Activated CD4-positive, alpha-beta T cell treated with anti-CD3 and anti-CD28 coated beads, Interleukin-2, amount 10 ng/mL, durations not matched to agents 7 days and 5 days (primary cell): ENCODE measurements around the gene C19orf25. TPM values are rescaled to one million over a fixed set of nuclear protein-coding genes. Genes with fewer than 3 reads are reported as not detected.

Source experiments
- CTCF ChIA-PET: fragments of 350-600 bp; sonication (Branson Sonifier 250); formaldehyde crosslinking; loops from one replicate; lab custom pipeline; 2021; ENCODE audit warnings: antibody characterized with exemption; lab: Charles Lee
- POLR2A ChIA-PET: fragments of 350-600 bp; sonication (Branson Sonifier 250); formaldehyde crosslinking; loops from one replicate; lab custom pipeline; 2021; ENCODE audit warnings: antibody characterized with exemption; lab: Charles Lee
- DNase-seq: peaks from one replicate; pipeline ENCODE4 v3.0.0-alpha.2; 2020
- H3K27ac Mint-ChIP-seq: one replicate; pipeline ENCODE4 v1.8.0; 2021; ENCODE audit warnings: mild to moderate bottlenecking, moderate library complexity, mixed read lengths
- H3K27me3 Mint-ChIP-seq: one replicate; pipeline ENCODE4 v1.8.0; 2021; ENCODE audit warnings: mixed read lengths
- H3K36me3 Mint-ChIP-seq: one replicate; pipeline ENCODE4 v1.8.0; 2021; ENCODE audit warnings: low read depth, mixed read lengths
- H3K4me1 Mint-ChIP-seq: one replicate; pipeline ENCODE4 v1.8.0; 2021; ENCODE audit warnings: mixed read lengths
- H3K4me3 Mint-ChIP-seq: one replicate; pipeline ENCODE4 v1.8.0; 2021; ENCODE audit warnings: mild to moderate bottlenecking, moderate library complexity, mixed read lengths
- H3K9me3 Mint-ChIP-seq: one replicate; pipeline ENCODE4 v1.8.0; 2021; ENCODE audit warnings: mixed read lengths
- total RNA-seq, 2 experiments: library from RNA; stranded (reverse); gene quantifications; one replicate each; pipeline ENCODE4 v1.2.3, GENCODE V29; 2021

The C19orf25 gene
- total RNA-seq, 2 experiments from 2014 or later = 33.2 to 40.7 TPM

GRCh38 chr19:1457031-1457739 is 21.8 kb downstream of the C19orf25 start:
- CTCF ChIA-PET = interaction anchor here (1.5 to 1.6 kb wide), 2 partner anchors 15 to 134 kb away, joined by 4 read pairs; no protein-coding TSS in a partner anchor
- Mint-ChIP-seq H3K36me3 (peaks cover 4% of the 10 kb centered on the region), H3K27me3 (peaks cover 34% of the 10 kb centered on the region), H3K4me1 (peaks cover 9% of the 10 kb centered on the region), H3K9me3 (no peaks in the 10 kb centered on the region), H3K27ac (no peak overlapping the region), H3K4me3 (no peak overlapping the region)
- POLR2A ChIA-PET = interaction anchor here (0.9 kb wide), 1 partner anchor 12 kb away, joined by 3 read pairs; no protein-coding TSS in a partner anchor
- no peak for DNase-seq

- Mint-ChIP-seq H3K9me3 (no peaks in the 10 kb centered on the region), H3K36me3 (peaks cover 4% of the 10 kb centered on the region), H3K27me3 (peaks cover 38% of the 10 kb centered on the region), H3K4me3 (no peak overlapping the region), H3K27ac (no peak overlapping the region), H3K4me1 (peaks cover 9% of the 10 kb centered on the region)
- CTCF ChIA-PET = interaction anchor here (1.1 to 1.8 kb wide), 4 partner anchors 15 to 135 kb away, joined by 3 to 6 read pairs (median 4); no protein-coding TSS in a partner anchor
- DNase-seq = no peak
- POLR2A ChIA-PET = no interaction called here
Measured at GRCh38 chr19:1456121-1456900, 22.7 kb downstream of the C19orf25 start.

DNA sequence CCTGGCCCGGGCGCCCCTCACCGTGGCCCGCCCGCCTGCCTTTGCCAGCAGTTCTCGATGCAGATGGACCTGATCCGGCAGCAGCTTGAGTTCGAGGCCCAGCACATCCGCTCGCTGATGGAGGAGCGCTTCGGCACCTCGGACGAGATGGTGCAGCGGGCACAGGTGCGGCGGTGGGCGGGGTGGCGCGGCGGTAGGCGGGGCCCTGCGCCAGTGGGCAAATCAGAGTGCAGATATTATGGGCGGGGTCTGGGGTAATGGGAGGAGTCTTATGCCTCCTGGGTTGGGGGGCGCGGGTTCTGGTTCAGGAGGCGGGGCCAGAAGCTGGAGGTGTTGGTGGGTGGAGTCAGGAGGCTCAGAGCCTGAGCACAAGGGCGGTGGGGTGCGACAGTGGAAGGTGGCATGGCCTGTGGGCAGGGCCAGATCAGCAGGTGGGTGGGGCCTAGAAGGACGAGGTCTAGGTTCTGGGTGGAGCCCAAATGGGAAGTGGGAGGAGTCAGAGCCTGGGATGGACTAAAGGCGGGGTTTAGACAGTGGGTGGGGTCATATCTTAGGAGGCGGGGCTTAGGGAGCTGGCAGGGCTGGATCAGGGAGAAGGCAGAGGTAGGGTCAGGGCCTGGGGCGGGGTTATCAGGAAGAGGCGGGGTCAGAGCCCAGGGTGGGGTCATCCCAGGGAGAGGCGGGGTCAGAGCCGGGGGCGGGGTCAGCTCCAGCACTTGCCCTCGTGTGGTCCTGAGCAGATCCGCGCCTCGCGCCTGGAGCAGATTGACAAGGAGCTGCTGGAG is 23.5 kb downstream of the C19orf25 start:
- Mint-ChIP-seq H3K27ac (no peak overlapping the region), H3K4me3 (no peak overlapping the region), H3K4me1 (peaks cover 11% of the 10 kb centered on the region), H3K9me3 (no peaks in the 10 kb centered on the region), H3K27me3 (peaks cover 46% of the 10 kb centered on the region), H3K36me3 (peaks cover 4% of the 10 kb centered on the region)
- ChIA-PET CTCF (interaction anchor here (1.1 to 2.9 kb wide), 5 partner anchors 11 to 19 kb away, joined by 3 to 20 read pairs (median 5); no protein-coding TSS in a partner anchor), POLR2A (no interaction called here)
- DNase-seq = peak; percentile 63

DNA sequence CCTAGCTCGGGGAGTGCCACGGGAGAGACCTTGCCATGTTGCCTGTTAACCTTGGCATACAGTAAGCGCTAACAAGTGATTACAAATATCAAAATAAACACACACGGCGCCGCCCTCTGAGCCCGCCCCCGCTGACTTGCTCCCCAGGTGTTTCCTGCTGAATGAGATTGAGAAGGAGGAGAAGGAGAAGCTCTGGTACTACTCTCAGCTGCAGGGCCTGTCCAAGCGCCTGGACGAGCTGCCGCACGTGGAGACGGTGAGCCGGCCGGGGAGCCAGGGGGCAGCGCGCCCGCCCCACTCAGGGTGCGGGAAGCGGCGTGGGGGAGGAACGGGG is 24.0 kb downstream of the C19orf25 start:
- Mint-ChIP-seq H3K36me3 (peaks cover 4% of the 10 kb centered on the region), H3K27me3 (peaks cover 49% of the 10 kb centered on the region), H3K27ac (no peak overlapping the region), H3K9me3 (no peaks in the 10 kb centered on the region), H3K4me3 (no peak overlapping the region), H3K4me1 (peaks cover 14% of the 10 kb centered on the region)
- DNase-seq = no peak
- CTCF ChIA-PET = interaction anchor here (1.1 to 2.9 kb wide), 4 partner anchors 10 to 16 kb away, joined by 3 to 20 read pairs (median 6); no protein-coding TSS in a partner anchor
- POLR2A ChIA-PET = no interaction called here

- Mint-ChIP-seq H3K9me3 (no peaks in the 10 kb centered on the region), H3K4me3 (no peak overlapping the region), H3K27me3 (peaks cover 56% of the 10 kb centered on the region), H3K36me3 (peaks cover 4% of the 10 kb centered on the region), H3K4me1 (peaks cover 17% of the 10 kb centered on the region), H3K27ac (no peak overlapping the region)
- CTCF ChIA-PET = interaction anchor here (0.6 to 2.9 kb wide), 4 partner anchors 9 to 426 kb away, joined by 3 to 20 read pairs (median 3); no protein-coding TSS in a partner anchor
- POLR2A ChIA-PET = no interaction called here
- DNase-seq = no peak
Measured at GRCh38 chr19:1453525-1454364, 25.3 kb downstream of the C19orf25 start.

DNA sequence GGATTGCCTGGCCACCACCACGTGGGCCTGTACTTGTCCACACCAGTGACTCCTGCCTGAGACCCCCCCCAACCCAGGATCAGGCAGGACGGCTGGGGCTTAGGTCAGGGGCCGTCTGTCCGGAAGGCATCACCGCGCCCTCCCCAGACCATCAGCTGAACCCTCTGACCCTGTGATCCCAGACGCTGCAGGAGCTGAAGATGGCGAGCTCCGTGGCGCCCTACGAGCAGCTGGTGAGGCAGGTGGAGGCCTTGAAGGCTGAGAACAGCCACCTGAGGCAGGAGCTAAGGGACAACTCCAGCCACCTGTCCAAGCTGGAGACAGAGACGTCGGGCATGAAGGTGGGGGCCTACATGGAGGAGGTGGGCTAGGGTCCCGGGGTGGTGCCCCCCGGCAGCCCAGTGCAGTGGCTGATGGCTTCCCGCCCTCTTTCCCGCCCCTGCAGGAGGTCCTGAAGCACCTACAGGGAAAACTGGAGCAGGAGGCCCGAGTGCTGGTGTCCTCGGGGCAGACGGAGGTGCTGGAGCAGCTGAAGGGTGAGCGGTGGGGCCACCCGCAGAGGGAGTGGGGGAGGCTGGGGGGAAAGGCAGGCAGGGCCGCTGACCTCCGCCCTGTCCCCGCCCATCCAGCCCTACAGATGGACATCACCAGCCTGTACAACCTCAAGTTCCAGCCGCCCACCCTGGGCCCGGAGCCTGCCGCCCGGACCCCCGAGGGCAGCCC is 26.1 kb downstream of the C19orf25 start:
- no peak for DNase-seq
- Mint-ChIP-seq H3K36me3 (peaks cover 4% of the 10 kb centered on the region), H3K27ac (no peak overlapping the region), H3K27me3 (peaks cover 55% of the 10 kb centered on the region), H3K4me3 (no peak overlapping the region), H3K9me3 (no peaks in the 10 kb centered on the region), H3K4me1 (peaks cover 17% of the 10 kb centered on the region)
- CTCF ChIA-PET = interaction anchor here (0.6 to 2.9 kb wide), 5 partner anchors 8 to 442 kb away, joined by 3 to 20 read pairs (median 3); no protein-coding TSS in a partner anchor
- POLR2A ChIA-PET = no interaction called here

DNA sequence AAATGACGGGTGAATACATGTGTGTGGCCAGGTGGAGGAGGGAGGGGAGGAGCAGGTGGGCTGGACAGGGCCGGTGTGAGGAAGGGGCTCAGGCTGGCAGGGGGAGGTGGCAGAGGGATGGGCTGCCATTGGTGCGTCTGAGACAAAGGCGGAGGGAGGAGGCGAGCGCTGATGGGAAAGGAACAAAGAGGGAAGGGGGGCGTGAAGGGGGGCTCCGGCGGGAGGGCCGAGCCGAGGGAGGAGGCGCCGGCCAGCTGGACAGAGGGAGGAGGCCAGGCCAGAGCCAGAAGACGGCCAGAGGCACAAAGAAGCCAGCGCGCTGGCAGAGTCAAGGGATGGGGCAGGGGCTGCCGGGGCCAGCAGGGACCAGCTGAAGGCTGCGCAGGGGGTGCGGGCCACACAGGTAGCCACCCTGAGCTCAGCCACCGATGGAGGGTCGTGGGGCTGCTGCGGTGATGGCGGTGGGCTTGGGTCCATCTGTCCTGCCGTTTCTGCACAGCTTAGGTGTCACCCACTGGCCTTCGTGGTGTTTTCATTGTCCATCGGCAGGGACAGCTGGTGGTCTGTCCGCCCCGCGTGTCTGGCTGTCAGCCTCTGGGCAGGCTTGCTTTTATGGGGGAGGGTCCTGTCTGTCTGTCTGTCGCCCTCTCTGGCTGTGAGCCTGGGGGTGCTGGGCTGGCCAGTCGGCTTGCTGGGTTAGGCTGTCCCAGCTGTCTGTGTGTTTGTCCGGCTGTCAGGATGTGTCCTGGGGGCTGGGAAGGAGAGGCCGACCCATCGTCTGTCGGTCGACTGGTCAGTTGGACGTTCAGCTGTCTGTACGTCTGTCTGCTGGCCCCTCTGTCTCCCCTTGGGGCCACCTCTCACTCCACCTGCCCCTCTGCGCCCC is 26.9 kb downstream of the C19orf25 start:
- H3K36me3 Mint-ChIP-seq = peaks cover 5% of the 10 kb centered on the region
- H3K27ac Mint-ChIP-seq = no peak overlapping the region
- ChIA-PET POLR2A (no interaction called here), CTCF (interaction anchor here (0.6 to 1.0 kb wide), 4 partner anchors 9 to 443 kb away, joined by 3 read pairs; no protein-coding TSS in a partner anchor)
- peaks cover 57% of the 10 kb centered on the region for H3K27me3 Mint-ChIP-seq
- H3K4me3 Mint-ChIP-seq = no peak overlapping the region
- no peak for DNase-seq
- peaks cover 19% of the 10 kb centered on the region for H3K4me1 Mint-ChIP-seq
- H3K9me3 Mint-ChIP-seq = no peaks in the 10 kb centered on the region

DNA sequence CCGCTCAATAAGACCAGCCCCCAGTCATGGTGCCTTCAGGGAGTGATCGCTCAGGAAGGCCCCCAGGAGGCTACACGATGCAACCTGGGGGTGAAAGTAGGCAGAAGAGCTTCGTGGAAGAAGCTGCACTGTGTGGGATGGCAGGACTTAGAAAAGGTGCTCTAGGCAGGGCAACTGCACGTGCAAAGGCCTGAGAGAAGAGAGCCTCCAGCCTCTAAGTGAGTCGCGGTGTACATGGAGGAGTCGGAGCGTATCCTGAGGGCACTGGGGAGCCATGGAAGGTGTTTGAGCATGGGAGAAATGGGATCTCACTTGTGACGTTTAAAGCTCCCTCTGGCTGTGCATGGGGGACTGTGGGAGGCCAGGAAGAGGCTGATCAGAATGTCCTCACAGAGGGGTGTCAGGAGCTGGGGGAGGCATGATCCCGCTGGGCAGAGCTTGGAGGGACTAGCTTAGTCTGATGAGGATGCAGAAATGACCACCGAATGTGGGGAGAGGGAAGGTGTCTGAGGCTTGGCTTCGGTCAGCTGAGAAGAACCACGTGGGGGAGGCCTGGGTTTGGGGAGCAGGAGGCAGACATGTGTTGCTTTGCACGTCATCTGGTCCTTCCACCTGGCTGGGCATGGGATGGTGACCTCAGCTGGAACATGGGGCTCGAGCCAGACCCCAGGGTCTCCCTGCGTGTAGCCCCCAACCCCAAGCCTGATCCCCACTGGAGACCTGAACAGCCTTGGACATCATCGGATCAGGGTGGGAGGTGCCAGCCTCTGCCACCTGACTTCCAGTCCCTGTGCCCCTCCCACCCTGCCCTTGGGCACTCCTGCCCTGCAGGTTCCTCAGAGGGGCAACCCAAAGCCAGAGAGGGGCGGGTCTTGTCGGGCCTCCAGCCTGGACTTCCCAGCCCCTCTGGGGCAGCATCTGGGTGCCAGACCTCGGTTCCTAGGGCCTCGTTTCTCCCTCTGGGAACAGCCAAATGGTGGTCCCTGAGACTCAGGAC is 28.0 kb downstream of the C19orf25 start:
- H3K4me1 Mint-ChIP-seq = peaks cover 21% of the 10 kb centered on the region
- no peak for DNase-seq
- POLR2A ChIA-PET = no interaction called here
- peaks cover 5% of the 10 kb centered on the region for H3K36me3 Mint-ChIP-seq
- H3K27ac Mint-ChIP-seq = no peak overlapping the region
- peaks cover 58% of the 10 kb centered on the region for H3K27me3 Mint-ChIP-seq
- H3K4me3 Mint-ChIP-seq = no peak overlapping the region
- H3K9me3 Mint-ChIP-seq = no peaks in the 10 kb centered on the region
- CTCF ChIA-PET = interaction anchor here (1.1 kb wide), 2 partner anchors 15 to 184 kb away, joined by 3 read pairs; no protein-coding TSS in a partner anchor

DNA sequence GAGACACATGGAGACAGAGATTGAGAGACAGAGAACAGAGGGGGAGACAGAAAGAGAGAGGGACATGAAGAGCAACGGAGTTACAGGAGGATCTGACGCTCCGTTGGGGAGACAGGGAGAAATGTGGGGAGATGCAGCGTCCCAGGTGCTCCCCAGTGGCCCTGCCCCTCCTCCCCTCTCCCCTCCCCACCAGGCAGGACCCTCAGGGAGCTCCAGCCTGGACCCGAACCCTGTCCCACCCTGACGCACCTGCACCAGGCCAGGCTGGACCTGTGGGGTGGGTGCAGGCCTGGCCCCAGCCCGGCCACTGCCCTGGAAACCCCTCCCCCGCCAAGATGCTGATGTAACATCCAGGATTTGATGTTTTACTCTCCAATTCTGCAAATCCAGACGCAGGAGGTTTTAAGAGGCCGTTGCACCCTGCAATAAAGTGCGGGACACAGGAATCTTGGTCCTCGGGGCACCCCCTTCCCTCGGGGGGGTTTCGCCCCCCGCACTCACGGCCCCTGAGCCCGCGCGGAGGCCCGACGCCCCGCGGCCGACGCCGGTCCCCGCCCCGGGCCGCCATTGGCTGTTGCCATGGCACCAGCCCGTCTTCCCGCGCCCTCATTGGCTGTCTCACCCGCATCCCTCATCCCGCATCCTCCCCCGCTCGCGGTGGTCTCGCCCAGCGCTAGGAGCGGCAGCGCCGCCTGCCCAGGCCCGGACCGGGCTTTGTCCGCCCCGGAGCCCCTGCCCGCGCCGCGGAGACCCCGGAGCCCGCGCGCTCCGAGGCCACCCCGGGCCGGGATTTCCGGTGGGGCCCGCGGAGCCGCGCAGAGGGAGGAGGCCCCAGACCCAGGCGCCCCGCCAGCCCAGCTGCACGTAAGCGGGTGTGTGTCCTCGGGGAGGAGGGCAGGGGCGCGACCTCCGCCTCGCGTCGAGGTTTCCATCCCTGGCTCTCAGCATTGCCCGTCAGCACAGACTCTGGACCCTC is 29.3 kb downstream of the C19orf25 start, which contains the start of gene APC2:
TSS of gene APC2 (plus strand) at position 655 of the 976 bp plus-strand sequence. CDS start 2,881 bp downstream, outside the sequence.
- CTCF ChIA-PET = no interaction called here
- peak; percentile 33 for DNase-seq

More for the DNA sequence above, 29.3 kb downstream of the C19orf25 start, which contains the start of gene APC2:
- peaks cover 1% of the 10 kb centered on the region for H3K36me3 Mint-ChIP-seq
- H3K27ac Mint-ChIP-seq = no peak within 1 kb of the TSS
- POLR2A ChIA-PET = no interaction called here
- H3K9me3 Mint-ChIP-seq = no peaks in the 10 kb centered on the region
- H3K27me3 Mint-ChIP-seq = peaks cover 52% of the 10 kb centered on the region
- H3K4me1 Mint-ChIP-seq = peaks cover 20% of the 10 kb centered on the region
- H3K4me3 Mint-ChIP-seq = no peak within 1 kb of the TSS
